ENCODE measurements around the gene ENO2.
"Not testable (repeated sequence)": the region's sequence is repeated elsewhere in the genome, so short reads cannot be mapped to it uniquely, and the experiment has no call there.

DNA sequence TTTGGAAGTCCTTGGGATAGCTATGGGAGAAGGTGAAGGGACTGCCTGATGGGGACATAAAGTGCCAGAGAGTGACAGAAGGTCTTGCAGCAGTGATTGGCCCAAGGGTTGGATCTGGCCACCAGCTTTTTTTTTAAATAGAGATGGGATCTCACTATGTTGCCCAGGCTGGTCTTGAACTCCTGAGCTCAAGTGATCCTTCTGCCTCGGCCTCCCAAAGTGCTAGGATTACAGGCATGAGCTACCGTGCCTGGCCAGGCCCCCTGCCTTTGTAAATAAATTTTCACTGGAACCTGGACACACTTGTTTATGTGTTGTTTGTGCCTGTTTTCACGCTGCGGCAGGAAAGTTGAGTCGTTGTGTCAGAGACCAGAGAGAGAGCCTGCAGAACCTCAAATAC lies 49.1 kb upstream of the ENO2 start:
- not testable (repeated sequence) for TF ChIP-seq POLR2A (IDR thresholded peaks at IDR 0.05; ENCODE audit: low read length); GATA1 (IDR thresholded peaks at IDR 0.05; ENCODE audit: low read depth, low read length)

Measured in erythroblast (primary cell).